Measurements from ENCODE around the gene CHI3L1.

Gene CHI3L1

DNA sequence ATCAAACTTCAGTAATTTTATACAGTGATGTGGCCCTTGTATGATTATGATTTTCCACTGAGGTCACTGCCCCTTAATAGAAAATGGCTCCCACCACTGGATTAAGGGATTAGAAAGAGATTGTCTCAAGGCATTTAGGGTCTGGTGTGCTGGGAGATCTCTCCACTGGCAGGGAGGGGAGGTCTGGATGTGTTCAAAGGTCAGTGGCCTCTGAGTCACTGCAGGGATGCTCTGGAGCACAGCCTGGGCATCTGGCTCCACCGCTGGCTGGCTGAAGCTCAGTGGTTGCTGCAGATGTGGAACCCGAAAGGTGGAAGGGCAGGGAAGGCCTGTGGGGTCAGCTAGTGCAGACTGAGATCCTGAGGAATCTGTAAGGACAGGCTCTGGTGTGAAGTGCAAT, 18.3 kb upstream of the CHI3L1 start:
- no peak for DNase-seq

DNA sequence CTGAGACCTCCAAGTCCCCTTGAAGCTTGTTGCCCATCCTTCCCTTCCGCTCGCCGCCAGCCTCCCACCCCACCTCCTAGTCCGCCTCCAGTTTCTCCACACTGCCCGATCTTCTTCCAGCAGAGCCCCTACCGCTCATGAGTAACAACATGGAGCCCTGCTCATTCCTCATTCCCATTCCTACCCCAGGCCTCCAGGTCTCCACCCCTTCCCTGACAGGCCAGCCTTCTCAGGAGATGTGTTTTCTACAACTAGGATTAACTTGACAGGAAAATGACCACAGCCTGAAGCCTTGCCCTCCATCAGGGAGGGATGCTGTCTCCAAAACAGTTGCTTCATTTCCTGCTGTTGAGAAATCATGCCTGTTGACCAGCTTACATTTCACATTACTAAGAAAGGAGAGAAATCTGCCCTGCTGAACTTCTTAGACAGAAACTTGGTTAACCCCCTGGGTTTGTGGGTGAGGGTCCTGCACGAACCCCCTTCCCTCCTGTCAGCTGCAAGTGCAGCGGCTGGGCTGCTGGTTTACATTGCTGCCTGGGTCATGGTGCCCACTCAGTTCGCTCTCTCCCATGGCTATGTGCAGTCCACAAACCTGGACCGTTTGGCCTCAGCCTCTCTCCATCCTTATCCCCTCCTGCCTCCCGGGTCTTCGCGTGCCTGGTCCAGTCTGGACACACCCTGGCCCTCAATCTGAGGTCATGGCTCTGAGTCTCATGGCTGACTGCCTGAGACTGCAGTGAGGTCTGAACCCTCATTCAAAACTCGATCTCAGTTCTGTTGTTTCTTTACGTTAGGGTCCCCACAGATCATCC, 16.1 kb upstream of the CHI3L1 start:
- DNase-seq: peak; percentile 14

- DNase-seq: no peak
Observed at GRCh38 chr1:203201516-203202205, 15.2 kb upstream of the CHI3L1 start.

GRCh38 chr1:203200916-203201315, 14.4 kb upstream of the CHI3L1 start:
- no peak for DNase-seq

DNA sequence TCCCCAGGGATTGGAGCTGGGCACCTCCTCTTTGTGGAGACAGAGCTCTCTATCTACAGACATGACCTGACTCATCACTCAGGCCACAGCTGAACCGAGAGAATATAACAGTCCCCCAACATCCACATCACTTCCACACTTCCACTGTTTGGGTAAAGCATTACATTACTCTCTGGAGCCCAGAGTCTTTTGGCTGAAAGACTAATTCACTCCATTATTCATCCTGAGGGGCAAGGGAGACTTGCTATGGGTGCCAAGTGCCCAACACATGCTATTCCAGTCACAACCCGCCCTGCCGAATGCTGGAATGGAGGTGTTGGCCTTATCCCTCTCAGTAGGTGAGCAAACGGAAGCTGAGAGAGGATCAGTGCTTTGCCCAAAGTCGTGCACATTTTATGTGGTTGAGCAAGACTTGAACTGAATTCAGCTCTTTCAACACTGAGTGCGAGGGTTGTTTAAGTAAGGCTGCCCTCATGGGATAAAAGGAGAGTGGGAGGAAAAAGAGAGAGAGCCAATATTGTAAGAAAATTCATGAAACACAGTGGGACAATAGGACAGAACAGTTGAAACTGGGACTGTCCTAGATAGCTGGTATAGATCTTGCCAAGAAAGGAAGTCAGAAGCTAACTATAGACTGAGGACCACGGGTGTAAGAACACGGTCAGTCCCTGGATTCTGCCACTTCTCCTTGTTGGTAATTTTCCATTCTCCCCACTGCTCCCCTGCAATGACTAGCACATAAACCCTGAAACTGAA, 13.5 kb upstream of the CHI3L1 start:
- DNase-seq: no peak

GRCh38 chr1:203199481-203199815, 12.9 kb upstream of the CHI3L1 start:
- DNase-seq: no peak

GRCh38 chr1:203199002-203199401, 12.5 kb upstream of the CHI3L1 start:
- DNase-seq: no peak

GRCh38 chr1:203197625-203198024, 11.1 kb upstream of the CHI3L1 start:
- peak; percentile 12 for DNase-seq

DNA sequence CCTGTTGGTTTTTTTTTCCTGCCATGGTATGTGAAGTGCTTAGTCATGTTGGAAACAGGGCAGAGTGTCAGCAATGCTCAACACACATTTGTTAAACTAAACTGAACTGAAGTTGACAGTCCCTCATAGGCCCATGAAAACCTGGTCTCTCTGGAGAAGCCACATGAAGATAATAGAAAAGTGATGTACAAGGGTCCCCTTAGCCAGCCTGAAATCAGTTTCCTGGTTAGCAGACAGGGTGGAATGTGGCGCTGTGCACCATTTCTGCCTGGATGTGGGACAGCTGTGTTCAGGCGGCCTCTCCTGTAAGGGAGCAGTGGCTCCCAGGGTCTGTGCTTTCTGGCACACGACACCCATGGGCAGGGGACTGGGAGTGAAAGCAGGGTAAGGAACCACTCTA, 9.9 kb upstream of the CHI3L1 start:
- DNase-seq: no peak

DNA sequence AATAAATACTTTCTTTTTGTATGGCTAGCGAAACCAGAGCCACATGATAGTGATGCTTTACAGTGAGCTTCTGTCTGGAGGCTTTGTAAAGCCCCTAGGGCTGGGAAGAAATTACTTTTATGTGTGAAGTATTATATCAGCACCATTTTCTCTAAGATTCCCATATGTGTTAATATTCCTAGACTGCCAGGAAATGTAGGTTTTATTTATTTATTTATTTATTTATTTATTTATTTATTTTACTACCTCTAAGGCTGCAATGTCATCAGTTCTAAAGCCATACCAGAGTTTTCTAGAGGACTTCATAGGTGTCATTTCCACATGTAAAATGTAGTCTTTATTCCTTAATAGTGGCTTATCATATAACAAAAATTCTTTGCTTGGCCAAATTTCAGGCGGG, 4.4 kb upstream of the CHI3L1 start:
- no peak for DNase-seq

DNA sequence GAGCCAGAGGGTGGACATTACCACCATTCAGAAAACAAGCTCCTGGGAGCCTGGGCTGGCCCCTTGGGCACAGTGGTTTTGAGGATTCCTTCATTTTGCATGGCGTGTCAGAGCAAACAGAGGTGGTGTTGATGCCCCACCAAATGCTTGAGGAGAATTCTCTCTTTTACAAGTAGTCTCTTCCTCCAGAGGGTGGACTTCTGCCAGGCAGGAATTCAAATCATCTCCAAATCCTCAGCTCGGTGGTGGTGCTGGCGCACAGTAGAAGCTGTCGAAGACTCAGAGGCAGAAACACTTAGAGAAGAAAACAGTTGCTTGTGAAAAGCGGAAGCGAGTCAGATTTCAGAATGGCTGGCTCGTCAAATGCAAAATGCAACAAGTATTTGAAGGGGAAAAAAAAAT, 3.4 kb upstream of the CHI3L1 start:
- DNase-seq: no peak

GRCh38 chr1:203188686-203189232, 2.3 kb upstream of the CHI3L1 start:
- no peak for DNase-seq

- DNase-seq: no peak
Observed at GRCh38 chr1:203187689-203188264, 1.3 kb upstream of the CHI3L1 start.

DNA sequence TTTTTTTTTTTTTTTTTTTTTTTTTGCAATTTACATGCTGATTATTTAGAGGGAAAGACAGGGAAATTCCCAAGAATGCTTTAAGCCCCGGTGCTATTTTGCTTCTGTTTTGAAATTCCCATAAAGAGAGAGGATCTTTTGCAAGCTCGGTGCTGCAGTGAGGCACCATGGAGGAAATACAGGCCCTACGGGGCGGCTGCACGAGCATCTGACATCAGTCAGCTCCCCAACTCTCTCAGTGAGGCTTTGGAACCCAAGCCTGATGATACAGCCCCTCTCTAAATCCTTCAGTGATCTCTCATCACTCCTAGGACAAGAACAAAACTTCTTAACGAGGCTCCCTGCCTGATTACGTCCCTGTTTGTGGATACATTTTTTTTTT, 791 bp upstream of the CHI3L1 start:
- DNase-seq: no peak

GRCh38 chr1:203186091-203186445, 436 bp downstream of the CHI3L1 start:
- DNase-seq: no peak

- DNase-seq: no peak
Observed at GRCh38 chr1:203185585-203185984, 919 bp downstream of the CHI3L1 start.

- DNase-seq: no peak
Observed at GRCh38 chr1:203185061-203185461, 1.4 kb downstream of the CHI3L1 start.

DNA sequence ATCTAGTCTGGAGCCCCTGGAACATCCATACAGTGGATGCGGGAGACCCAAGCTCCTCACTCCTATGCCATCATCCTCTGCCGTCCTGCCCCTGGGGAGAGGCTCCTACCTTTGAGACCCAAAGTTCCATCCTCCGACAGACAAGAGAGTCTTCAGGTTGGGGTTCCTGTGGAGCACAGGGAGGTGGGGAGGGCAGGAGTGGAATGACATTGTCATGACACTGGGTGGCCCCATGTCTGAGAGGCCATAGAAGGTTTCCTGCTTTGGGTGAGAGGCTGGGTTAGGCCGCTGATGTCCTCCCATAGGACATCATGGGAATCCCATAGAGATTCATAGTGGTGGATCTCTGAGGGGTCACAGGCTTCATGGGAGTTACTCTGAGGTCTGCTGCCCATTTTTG, 2.0 kb downstream of the CHI3L1 start:
- DNase-seq: no peak

- DNase-seq: no peak
Observed at GRCh38 chr1:203183828-203184227, 2.7 kb downstream of the CHI3L1 start.

- DNase-seq: no peak
Observed at GRCh38 chr1:203182387-203182953, 4.0 kb downstream of the CHI3L1 start.

GRCh38 chr1:203181586-203182386, 4.7 kb downstream of the CHI3L1 start:
- no peak for DNase-seq

All from amniotic stem cell (primary cell).